ENCODE results near the gene ZNF581.

The ZNF581 gene

GRCh38 chr19:55689411-55690108 is 46.1 kb downstream of the ZNF581 start:
- Histone ChIP-seq H4K20me1 (ENCODE audit: insufficient read depth, low read length) (no peaks in the 10 kb centered on the region), H3K27me3 (ENCODE audit: insufficient read depth, low read length) (no peaks in the 10 kb centered on the region), H2AFZ (ENCODE audit: low read length) (no peak overlapping the region), H3K4me1 (ENCODE audit: insufficient read depth, low read length, severe bottlenecking) (no peaks in the 10 kb centered on the region), H3K9ac (ENCODE audit: low read length) (no peak overlapping the region), H3F3A (ENCODE audit: insufficient read depth, low read length) (no peaks in the 10 kb centered on the region), H3K9me3 (ENCODE audit: low read length) (no peaks in the 10 kb centered on the region), H3K4me2 (ENCODE audit: low read length) (no peak overlapping the region), H3K79me2 (ENCODE audit: insufficient read depth, low read length) (no peaks in the 10 kb centered on the region), H3K9me2 (ENCODE audit: low read depth, low read length) (no peaks in the 10 kb centered on the region), H3K4me3 (ENCODE audit: low read depth, low read length, poor library complexity, severe bottlenecking) (no peak overlapping the region), H3K36me3 (ENCODE audit: insufficient read depth, low read length) (peaks cover 91% of the 10 kb centered on the region), H3K27ac (ENCODE audit: low read depth, low read length, poor library complexity, severe bottlenecking) (no peak overlapping the region)
- TF ChIP-seq CTCF (IDR thresholded peaks at IDR 0.05; ENCODE audit: low read length) (no peak), EZH2 (IDR thresholded peaks at IDR 0.05; ENCODE audit: borderline replicate concordance, low read length) (no peak)

- H3K79me2 ChIP-seq (ENCODE audit: insufficient read depth, low read length) = no peaks in the 10 kb centered on the region
- H3F3A ChIP-seq (ENCODE audit: insufficient read depth, low read length) = no peaks in the 10 kb centered on the region
- peaks cover 91% of the 10 kb centered on the region for H3K36me3 ChIP-seq (ENCODE audit: insufficient read depth, low read length)
- no peak overlapping the region for H3K4me2 ChIP-seq (ENCODE audit: low read length)
- H3K9me2 ChIP-seq (ENCODE audit: low read depth, low read length) = no peaks in the 10 kb centered on the region
- H3K9me3 ChIP-seq (ENCODE audit: low read length) = no peaks in the 10 kb centered on the region
- H4K20me1 ChIP-seq (ENCODE audit: insufficient read depth, low read length) = no peaks in the 10 kb centered on the region
- no peak overlapping the region for H3K9ac ChIP-seq (ENCODE audit: low read length)
- TF ChIP-seq EZH2 (IDR thresholded peaks at IDR 0.05; ENCODE audit: borderline replicate concordance, low read length) (no peak), CTCF (IDR thresholded peaks at IDR 0.05; ENCODE audit: low read length) (no peak)
- H3K4me3 ChIP-seq (ENCODE audit: low read depth, low read length, poor library complexity, severe bottlenecking) = no peak overlapping the region
- H3K4me1 ChIP-seq (ENCODE audit: insufficient read depth, low read length, severe bottlenecking) = no peaks in the 10 kb centered on the region
- no peak overlapping the region for H2AFZ ChIP-seq (ENCODE audit: low read length)
- H3K27me3 ChIP-seq (ENCODE audit: insufficient read depth, low read length) = no peaks in the 10 kb centered on the region
- H3K27ac ChIP-seq (ENCODE audit: low read depth, low read length, poor library complexity, severe bottlenecking) = no peak overlapping the region
Observed at GRCh38 chr19:55690109-55690768, 46.8 kb downstream of the ZNF581 start.

GRCh38 chr19:55690769-55691545 is 47.5 kb downstream of the ZNF581 start:
- Histone ChIP-seq H3K4me2 (ENCODE audit: low read length) (no peak overlapping the region), H3K4me3 (ENCODE audit: low read depth, low read length, poor library complexity, severe bottlenecking) (no peak overlapping the region), H3K27me3 (ENCODE audit: insufficient read depth, low read length) (no peaks in the 10 kb centered on the region)

More at GRCh38 chr19:55690769-55691545, 47.5 kb downstream of the ZNF581 start:
- no peak overlapping the region for H3K27ac ChIP-seq (ENCODE audit: low read depth, low read length, poor library complexity, severe bottlenecking)
- no peaks in the 10 kb centered on the region for H3K79me2 ChIP-seq (ENCODE audit: insufficient read depth, low read length)
- no peaks in the 10 kb centered on the region for H4K20me1 ChIP-seq (ENCODE audit: insufficient read depth, low read length)
- H3K4me1 ChIP-seq (ENCODE audit: insufficient read depth, low read length, severe bottlenecking) = no peaks in the 10 kb centered on the region
- TF ChIP-seq CTCF (IDR thresholded peaks at IDR 0.05; ENCODE audit: low read length) (no peak), EZH2 (IDR thresholded peaks at IDR 0.05; ENCODE audit: borderline replicate concordance, low read length) (no peak)
- peaks cover 91% of the 10 kb centered on the region for H3K36me3 ChIP-seq (ENCODE audit: insufficient read depth, low read length)
- H3K9me3 ChIP-seq (ENCODE audit: low read length) = no peaks in the 10 kb centered on the region
- no peaks in the 10 kb centered on the region for H3K9me2 ChIP-seq (ENCODE audit: low read depth, low read length)
- no peaks in the 10 kb centered on the region for H3F3A ChIP-seq (ENCODE audit: insufficient read depth, low read length)
- no peak overlapping the region for H3K9ac ChIP-seq (ENCODE audit: low read length)
- no peak overlapping the region for H2AFZ ChIP-seq (ENCODE audit: low read length)
